DMS53 (cell line): ENCODE measurements around the gene CTTNBP2.
"Not testable (repeated sequence)": the region's sequence is repeated elsewhere in the genome, so short reads cannot be mapped to it uniquely, and the experiment has no call there.

Experiments
- DNase-seq: peaks from one replicate; lab custom pipeline; 2025; lab: John Stamatoyannopoulos, UW

The CTTNBP2 gene

DNA sequence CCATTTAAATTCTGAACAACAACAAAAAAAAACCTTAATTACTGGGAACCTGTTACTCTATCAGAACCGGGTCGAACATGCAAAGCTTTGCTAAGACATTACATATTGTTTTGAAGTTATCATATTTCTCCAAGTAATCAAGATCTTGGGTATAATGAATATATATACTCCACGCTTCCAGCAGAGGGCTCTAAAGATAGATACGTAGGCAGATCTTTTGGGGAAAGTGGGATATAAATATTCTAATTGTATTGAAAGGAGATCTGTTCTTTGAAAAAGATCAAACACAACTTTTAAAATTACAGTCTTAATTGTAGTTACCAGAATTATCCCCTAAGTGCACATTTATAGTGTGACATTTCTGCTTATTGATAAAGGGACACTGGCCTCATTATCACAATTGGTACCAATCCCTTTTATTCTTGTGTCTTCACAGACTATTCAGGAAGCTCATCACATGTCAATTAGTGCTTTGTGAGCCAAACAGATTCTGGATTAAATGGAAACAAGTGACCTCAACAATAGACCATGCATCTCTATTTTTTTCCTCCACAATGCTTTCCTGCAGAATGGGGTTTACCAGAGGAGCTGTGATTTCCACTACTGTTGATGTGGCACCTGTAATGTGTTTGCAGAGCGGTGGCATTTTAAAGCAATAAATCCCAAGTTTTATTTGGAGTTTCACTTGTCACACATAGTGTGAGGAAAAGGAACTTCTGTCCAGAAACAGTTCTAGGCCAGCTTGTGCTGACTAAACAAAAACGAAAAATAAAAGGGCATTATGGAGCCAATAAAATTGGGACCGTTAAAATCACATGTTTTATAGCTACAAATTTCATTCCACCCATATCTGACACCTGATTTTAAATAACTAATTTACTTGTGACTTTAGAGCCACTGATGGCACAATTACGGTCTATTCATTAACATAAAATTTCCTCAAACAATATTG is 122.4 kb downstream of the CTTNBP2 start:
- DNase-seq, result peak; percentile 79

GRCh38 chr7:117741962-117742361 is 131.3 kb downstream of the CTTNBP2 start:
- no peak for DNase-seq

GRCh38 chr7:117739085-117739484 is 134.2 kb downstream of the CTTNBP2 start:
- DNase-seq, result no peak

- no peak for DNase-seq
Observed at GRCh38 chr7:117737926-117738325, 135.3 kb downstream of the CTTNBP2 start.

DNA sequence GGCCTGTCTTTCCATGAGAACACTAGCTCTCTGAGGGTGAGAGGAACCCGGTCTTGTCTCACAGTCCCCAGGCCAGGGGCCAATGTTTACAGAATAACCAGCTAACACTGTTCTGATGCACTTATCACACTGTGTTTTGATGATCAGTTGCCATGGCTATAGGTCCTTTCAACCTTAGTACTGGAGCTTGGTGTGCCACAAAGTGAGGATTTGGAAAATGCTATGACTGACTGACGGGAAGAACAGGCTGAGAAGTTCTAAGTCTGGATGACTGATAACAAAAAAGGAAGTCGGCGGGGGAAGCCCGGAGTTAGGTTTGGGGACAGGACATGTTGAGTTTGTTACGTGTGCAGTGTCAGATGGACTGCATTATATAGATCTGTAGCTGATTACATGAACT is 141.8 kb downstream of the CTTNBP2 start:
- peak; percentile 73 for DNase-seq

DNA sequence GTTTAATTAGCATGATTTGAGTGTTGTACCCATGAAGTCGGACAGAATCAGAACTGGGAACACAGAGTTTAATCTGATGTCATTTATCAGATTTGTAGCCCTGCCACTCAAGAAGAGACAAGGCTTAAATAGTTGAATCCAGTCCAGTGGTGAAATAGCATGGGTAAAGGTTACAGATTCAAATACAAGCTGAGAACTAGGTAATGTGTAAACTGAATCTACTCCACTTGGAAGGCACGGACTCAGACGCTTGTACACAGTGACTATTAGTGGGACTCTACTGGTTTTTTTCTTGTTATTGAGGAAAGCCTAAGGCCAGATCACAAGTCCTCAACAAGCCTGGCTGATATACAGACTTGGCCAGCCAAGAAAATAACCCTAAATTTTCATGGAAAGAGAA is 142.9 kb downstream of the CTTNBP2 start:
- DNase-seq, result no peak

GRCh38 chr7:117728890-117729624 is 144.2 kb downstream of the CTTNBP2 start:
- no peak for DNase-seq

DNA sequence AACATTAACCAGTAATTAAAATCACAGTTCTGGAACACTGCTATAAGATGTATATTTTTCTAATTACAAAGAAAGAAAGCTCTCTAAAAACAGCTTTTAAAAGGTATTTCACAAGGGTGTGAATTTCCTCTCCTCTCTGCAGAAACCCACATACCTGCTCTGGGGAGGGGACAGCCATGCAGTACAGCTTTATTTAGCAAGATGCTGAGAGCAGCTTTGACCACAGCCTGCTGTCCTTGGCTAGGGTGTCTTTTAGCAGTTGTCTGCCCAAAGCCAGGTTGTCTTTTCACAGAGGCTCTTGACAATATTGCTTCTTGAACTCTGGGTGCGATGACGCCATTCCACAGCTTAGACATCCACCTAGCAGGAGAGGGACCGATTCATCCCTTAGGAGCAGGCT is 148.3 kb downstream of the CTTNBP2 start:
- no peak for DNase-seq

GRCh38 chr7:117719377-117719776 is 153.9 kb downstream of the CTTNBP2 start:
- DNase-seq, result no peak

DNA sequence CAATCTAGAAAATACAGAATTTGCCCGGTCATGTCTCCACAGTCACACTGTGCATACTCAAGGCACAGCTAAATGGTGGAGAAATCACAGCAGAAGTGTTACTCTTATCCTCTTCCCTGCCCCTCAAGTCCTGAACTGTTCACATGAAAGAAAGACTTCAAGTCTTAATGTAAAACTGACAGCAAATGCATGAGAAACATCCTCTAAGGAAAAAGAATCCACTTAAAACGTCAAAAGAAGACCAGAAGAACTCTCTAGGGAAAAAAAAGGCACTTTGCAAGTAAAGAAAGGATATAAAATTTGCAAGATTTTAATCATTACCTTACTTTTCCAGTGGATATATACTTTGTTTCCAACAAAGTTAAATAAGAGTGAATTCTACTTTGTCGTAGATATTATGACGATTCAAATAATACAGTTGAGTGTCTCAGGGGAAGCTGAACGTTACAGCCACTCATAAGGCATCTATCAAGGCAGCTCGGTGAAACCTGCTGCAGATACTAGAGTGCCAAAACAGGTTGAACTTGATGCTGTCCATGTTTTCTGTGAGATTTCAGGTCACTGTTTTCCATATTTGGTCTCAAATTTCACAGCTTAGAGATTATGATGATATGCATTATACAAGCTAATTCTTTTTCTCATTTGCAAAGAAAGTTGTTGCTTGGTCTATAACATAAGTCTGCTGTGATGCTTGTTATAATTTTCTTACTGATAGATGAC is 155.0 kb downstream of the CTTNBP2 start:
- no peak for DNase-seq

DNA sequence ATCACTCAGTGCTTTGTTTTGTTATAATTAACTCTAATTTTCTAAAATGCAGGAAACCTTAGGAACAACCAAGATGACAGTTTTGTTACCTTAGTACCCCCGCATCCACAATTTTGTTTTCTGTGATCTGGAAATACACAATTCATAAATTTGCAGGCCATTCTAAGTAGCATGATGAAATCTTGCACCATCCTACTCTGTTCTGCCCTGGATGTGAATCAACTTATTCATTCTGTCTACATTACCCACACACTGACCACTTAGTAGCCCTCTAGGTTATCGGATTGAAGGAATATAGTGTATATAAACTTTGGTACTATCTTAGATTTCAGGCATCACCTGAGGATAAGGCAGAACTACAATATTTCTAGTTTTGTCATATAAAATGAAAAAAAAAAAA is 155.9 kb downstream of the CTTNBP2 start:
- no peak for DNase-seq

GRCh38 chr7:117716707-117717299 is 156.4 kb downstream of the CTTNBP2 start:
- DNase-seq, result no peak

- peak; percentile 91 for DNase-seq
Observed at GRCh38 chr7:117715784-117716445, 157.3 kb downstream of the CTTNBP2 start.

- no peak for DNase-seq
Observed at GRCh38 chr7:117711556-117711955, 161.7 kb downstream of the CTTNBP2 start.

DNA sequence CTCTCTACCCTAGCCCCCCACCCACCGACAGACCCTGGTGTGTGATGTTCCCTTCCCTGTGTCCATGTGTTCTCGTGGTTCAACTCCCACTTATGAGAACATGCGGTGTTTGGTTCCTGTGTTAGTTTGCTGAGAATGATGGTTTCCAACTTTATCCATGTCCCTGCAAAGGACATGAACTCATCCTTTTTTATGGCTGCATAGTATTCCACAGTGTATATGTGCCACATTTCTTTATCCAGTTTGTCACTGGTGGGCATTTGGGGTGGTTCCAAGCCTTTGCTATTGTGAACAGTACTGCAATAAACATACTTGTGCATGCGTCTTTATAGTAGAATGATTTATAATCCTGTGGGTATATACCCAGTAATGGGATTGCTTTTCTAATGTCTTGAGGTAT is 165.1 kb downstream of the CTTNBP2 start:
- not testable (repeated sequence) for DNase-seq

DNA sequence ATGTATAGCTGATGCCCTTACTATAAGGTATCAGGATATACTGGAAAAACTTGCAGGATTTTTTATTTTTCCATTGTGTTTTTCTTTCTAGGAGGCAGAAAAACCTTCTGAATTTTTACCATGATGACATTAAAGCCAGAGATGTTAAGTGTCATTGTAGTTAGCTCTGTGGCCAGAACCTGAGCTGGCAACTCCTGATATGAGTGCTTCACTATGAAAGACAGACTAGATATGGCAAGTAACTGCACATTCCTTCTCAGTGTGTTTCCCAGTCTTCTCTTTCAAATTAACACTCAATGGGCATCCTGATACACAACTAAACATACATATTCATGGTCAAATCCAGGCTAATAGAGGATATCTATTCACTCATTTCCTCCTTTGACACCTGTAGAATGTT is 166.2 kb downstream of the CTTNBP2 start:
- peak; percentile 21 for DNase-seq

DNA sequence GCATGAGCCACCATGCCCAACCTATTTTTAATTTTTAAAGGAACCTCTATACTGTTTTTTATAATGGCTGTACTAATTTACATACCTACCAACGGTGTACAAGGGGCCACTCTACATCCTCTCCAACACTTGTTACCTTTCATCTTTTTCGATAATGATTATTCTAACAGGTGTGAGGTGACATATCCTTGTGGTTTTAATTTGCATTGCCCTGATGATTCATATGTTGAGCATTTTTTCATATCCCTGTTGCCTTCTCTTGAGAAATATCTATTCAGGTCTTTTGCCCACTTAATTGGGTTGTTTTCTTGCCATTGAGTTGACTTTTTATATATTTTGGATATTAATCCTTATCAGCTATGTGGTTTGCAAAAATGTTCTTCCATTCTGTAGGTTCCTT is 167.0 kb downstream of the CTTNBP2 start:
- peak; percentile 73 for DNase-seq

- no peak for DNase-seq
Observed at GRCh38 chr7:117705630-117706029, 167.6 kb downstream of the CTTNBP2 start.

- no peak for DNase-seq
Observed at GRCh38 chr7:117704063-117704462, 169.2 kb downstream of the CTTNBP2 start.

GRCh38 chr7:117698018-117698417 is 175.2 kb downstream of the CTTNBP2 start:
- DNase-seq, result no peak

DNA sequence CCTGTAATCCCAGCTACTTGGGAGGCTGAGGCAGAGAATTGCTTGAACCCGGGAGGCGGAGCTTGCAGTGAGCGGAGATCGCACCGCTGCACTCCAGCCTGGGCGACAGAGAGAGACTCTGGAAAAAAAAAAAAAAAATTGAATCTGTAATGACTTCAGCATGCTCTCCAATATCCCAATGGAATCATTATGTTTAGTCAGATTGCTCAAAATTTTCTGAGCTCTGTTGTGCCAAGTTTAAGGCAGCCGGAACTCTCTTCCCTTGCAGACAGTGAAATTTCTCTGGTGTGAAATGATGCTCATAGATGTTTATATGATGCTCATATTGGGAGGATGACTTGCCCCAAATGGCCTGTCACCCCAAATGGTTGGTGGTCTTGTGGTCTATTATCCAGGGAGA is 180.9 kb downstream of the CTTNBP2 start:
- no peak for DNase-seq

DNA sequence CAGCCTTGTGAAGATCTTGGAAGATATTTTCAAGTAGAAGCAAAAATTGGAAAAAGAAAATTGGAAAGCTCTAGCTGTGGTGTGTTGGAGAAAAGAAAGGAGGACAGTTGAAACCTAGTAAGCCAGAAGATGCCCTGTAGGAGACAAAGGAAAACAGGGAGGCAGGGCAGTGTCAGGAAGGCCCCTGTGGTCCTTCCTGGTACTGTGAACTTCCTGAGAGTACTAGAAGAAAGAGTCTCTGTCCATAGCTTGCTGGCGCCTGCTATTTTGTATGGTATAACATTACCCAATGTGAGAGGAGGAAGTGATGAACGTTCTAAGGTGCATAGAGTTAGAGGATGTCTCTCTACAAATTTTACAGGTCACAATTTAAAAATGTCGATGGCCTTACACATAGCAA is 183.1 kb downstream of the CTTNBP2 start:
- no peak for DNase-seq
